AG04449 (cell line): ENCODE data around the gene ANXA1.

ENCODE experiments used
- CTCF ChIA-PET: fragments of 350-600 bp; formaldehyde crosslinking; extraction: SDS; loops from one replicate; lab custom pipeline; 2021; ENCODE audit warnings: antibody characterized with exemption; lab: Yijun Ruan, JAX
- POLR2A ChIA-PET: fragments of 400-600, 350-600 bp; formaldehyde crosslinking; extraction: SDS; loops from one replicate; lab custom pipeline; 2020; ENCODE audit warnings: antibody characterized with exemption, inconsistent platforms; lab: Yijun Ruan, JAX
- DNase-seq: peaks from one replicate; pipeline ENCODE4 v3.0.0-alpha.2; 2010; ENCODE audit warnings: low read depth, low spot score
- H3K4me3 ChIP-seq: 2 replicates; pipeline ENCODE4 v1.5.1; 2011; ENCODE audit warnings: low read depth, mild to moderate bottlenecking, control low read depth, low read length
- TF ChIP-seq, protein P1 (sequence below): IDR thresholded peaks from one replicate; pipeline ENCODE4 v1.5.1; 2011; ENCODE audit warnings: mild to moderate bottlenecking, moderate library complexity, low read length, control low read depth, inconsistent platforms; ENCODE audit not compliant: insufficient read depth; ENCODE audit errors: missing control alignments

ANXA1 gene

GRCh38 chr9:73155968-73156864 lies 4.6 kb downstream of the ANXA1 start:
- POLR2A ChIA-PET = interaction anchor here (0.5 kb wide), 1 partner anchor 17 kb away, joined by 3 read pairs; no protein-coding TSS in a partner anchor

GRCh38 chr9:73156865-73157187 lies 5.2 kb downstream of the ANXA1 start:
- DNase-seq = no peak
- ChIA-PET POLR2A (interaction anchor here (0.7 kb wide), 1 partner anchor 12 kb away, joined by 5 read pairs; no protein-coding TSS in a partner anchor), CTCF (interaction anchor here (2.2 to 3.6 kb wide), 2 partner anchors 14 to 49 kb away, joined by 9 to 21 read pairs; no protein-coding TSS in a partner anchor)
- TF ChIP-seq, protein P1, sequence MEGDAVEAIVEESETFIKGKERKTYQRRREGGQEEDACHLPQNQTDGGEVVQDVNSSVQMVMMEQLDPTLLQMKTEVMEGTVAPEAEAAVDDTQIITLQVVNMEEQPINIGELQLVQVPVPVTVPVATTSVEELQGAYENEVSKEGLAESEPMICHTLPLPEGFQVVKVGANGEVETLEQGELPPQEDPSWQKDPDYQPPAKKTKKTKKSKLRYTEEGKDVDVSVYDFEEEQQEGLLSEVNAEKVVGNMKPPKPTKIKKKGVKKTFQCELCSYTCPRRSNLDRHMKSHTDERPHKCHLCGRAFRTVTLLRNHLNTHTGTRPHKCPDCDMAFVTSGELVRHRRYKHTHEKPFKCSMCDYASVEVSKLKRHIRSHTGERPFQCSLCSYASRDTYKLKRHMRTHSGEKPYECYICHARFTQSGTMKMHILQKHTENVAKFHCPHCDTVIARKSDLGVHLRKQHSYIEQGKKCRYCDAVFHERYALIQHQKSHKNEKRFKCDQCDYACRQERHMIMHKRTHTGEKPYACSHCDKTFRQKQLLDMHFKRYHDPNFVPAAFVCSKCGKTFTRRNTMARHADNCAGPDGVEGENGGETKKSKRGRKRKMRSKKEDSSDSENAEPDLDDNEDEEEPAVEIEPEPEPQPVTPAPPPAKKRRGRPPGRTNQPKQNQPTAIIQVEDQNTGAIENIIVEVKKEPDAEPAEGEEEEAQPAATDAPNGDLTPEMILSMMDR = no peak
- no peak overlapping the region for H3K4me3 ChIP-seq

More at GRCh38 chr9:73155968-73156864, 4.6 kb downstream of the ANXA1 start:
- DNase-seq = no peak
- TF ChIP-seq, protein P1 = no peak
- CTCF ChIA-PET = interaction anchor here (0.8 to 3.6 kb wide), 4 partner anchors 15 to 50 kb away, joined by 3 to 21 read pairs (median 6); no protein-coding TSS in a partner anchor
- no peak overlapping the region for H3K4me3 ChIP-seq

GRCh38 chr9:73157811-73158210 lies 6.1 kb downstream of the ANXA1 start:
- TF ChIP-seq, protein P1 = no peak
- no peak for DNase-seq
- H3K4me3 ChIP-seq = no peak overlapping the region
- ChIA-PET POLR2A (interaction anchor here (0.6 kb wide), 1 partner anchor 1240 kb away, joined by 3 read pairs; no protein-coding TSS in a partner anchor), CTCF (interaction anchor here (0.7 to 3.6 kb wide), 4 partner anchors 13 to 50 kb away, joined by 3 to 21 read pairs (median 6); no protein-coding TSS in a partner anchor)

DNA sequence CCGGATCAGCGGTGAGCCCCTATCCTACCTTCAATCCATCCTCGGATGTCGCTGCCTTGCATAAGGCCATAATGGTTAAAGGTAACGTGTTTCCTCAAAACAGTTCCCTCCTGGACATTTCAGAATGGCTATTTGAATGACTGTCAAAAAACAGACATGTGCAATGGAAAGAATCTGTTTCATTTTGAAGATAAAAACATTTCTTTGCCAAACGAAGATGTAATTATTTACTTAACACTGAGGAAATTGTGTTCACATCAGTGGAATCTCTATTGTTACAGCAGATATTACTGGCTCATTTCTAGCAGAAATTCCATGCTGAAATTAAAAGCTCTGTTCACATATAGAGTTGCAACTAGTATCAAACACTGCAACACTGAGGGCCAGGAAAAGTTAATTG lies 7.1 kb downstream of the ANXA1 start:
- no peak overlapping the region for H3K4me3 ChIP-seq
- TF ChIP-seq, protein P1 = no peak
- POLR2A ChIA-PET = no interaction called here
- CTCF ChIA-PET = interaction anchor here (1.2 kb wide), 1 partner anchor 48 kb away, joined by 3 read pairs; no protein-coding TSS in a partner anchor
- DNase-seq = no peak

GRCh38 chr9:73160868-73161267 lies 9.2 kb downstream of the ANXA1 start:
- no peak overlapping the region for H3K4me3 ChIP-seq
- DNase-seq = no peak
- ChIA-PET POLR2A (no interaction called here), CTCF (interaction anchor here (0.7 to 2.2 kb wide), 5 partner anchors 8 to 55 kb away, joined by 3 to 8 read pairs (median 4); no protein-coding TSS in a partner anchor)
- TF ChIP-seq, protein P1 = no peak
